Daoy (cell line): Measurements from ENCODE around the gene ZNF319. TPM values are rescaled to one million over a fixed set of nuclear protein-coding genes. Genes with fewer than 3 reads are reported as not detected.
A peak's percentile ranks its signal among the peaks of the same experiment; 100 is the strongest.

ENCODE experiments used
- DNase-seq: peaks from one replicate; pipeline ENCODE4 v3.0.0-alpha.2; 2015; ENCODE audit warnings: low read depth
- total RNA-seq: library from RNA; depleted of rRNA; stranded (reverse); fragments of >200 nt; shearing (Covaris generic); gene quantifications from 2 replicates; pipeline ENCODE4 v1.2.3, GENCODE V29; 2014; rRNA removed

ZNF319 gene
- total RNA-seq, 1 experiment from 2014 or later: 1.1 TPM

DNA sequence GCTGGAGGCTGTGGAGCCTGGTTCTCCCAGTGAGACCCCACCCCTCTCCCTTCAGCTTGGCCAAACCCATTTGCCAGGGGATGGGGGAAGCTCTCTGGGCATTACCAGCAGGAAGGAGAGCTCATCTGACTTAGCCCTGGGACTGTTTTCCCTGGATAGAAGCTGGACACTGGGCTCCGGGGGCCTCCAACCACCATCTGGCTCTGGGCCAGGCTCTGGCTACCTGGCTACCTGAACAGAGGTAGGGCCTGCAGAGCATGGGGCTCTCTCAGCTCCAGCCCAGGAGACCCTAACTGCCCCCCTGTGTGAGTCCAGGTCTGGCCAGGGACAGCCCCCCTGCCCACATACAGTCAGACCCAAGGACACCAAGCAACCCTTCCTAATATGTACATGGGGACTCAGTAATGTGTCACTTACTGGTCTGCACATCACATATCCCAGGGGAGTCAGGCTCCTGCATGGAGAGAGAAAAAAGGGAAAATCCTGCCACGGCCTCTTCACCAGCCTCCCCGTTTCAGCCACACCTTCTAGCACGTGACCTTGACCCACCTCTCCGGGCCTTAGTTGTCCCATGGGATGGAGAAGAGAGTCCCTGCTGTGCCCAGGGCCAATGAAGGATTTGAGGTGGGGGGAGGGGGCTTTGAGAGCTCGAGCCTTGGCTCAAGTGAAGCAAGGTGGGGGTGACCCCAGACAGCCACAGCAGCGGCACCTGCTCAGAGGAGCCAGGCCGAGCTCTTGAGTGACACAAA lies 43.4 kb downstream of the ZNF319 start:
- DNase-seq: no peak

- no peak for DNase-seq
These were observed 44.1 kb downstream of the ZNF319 start for GRCh38 chr16:57956270-57956808.

- peak; percentile 27 for DNase-seq
These were observed 44.8 kb downstream of the ZNF319 start for GRCh38 chr16:57955572-57956188.

- DNase-seq: no peak
These were observed 46.6 kb downstream of the ZNF319 start for GRCh38 chr16:57953857-57954256.

- no peak for DNase-seq
These were observed 47.6 kb downstream of the ZNF319 start for GRCh38 chr16:57952909-57953308.

GRCh38 chr16:57951204-57951960 lies 49.1 kb downstream of the ZNF319 start:
- DNase-seq: no peak

- peak; percentile 9 for DNase-seq
These were observed 50.1 kb downstream of the ZNF319 start for GRCh38 chr16:57950382-57950781.

- DNase-seq: no peak
These were observed 50.8 kb downstream of the ZNF319 start for GRCh38 chr16:57949595-57950238.

DNA sequence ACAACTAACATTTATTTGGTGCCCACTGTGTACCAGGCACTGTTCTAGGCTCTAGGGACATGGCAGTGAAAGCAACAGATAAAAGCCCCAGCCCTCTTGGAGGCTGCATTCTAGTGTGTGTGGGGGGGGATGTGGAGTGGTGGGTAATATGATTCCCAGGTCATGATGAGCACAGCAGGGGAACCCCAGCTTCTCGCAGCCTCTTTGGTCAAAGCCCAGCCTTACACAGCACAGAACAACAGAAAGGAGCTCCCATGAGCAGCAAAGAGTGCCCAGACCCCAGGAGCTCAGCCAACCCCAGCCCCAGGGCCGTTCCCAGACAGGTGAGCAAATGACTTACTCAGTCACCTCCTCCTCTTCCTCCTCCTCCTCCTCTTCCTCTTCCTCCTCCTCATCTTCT lies 51.5 kb downstream of the ZNF319 start:
- DNase-seq: no peak

- DNase-seq: no peak
These were observed 52.4 kb downstream of the ZNF319 start for GRCh38 chr16:57948027-57948426.

DNA sequence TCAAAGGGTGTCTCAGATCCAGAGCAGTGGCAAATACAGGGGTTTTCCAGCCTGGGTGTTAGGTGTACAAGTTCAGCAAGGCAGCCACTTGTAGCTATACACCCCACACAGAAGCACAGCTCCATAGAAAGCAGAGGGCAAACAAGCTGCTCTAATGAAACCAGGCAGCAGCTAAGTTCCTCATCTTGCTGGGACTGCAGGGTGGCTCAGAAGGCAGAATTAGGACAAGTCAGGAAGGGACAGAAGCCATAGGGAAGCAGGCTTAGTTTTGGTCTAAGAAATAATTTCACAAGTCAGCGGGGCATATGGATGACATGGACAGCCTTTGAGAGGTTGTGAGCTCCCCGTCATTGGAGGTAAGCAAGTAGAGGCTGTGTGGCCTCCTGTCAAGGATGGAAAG lies 53.2 kb downstream of the ZNF319 start:
- no peak for DNase-seq

GRCh38 chr16:57946181-57946801 lies 54.2 kb downstream of the ZNF319 start:
- no peak for DNase-seq

- DNase-seq: no peak
These were observed 54.7 kb downstream of the ZNF319 start for GRCh38 chr16:57945740-57946138.

DNA sequence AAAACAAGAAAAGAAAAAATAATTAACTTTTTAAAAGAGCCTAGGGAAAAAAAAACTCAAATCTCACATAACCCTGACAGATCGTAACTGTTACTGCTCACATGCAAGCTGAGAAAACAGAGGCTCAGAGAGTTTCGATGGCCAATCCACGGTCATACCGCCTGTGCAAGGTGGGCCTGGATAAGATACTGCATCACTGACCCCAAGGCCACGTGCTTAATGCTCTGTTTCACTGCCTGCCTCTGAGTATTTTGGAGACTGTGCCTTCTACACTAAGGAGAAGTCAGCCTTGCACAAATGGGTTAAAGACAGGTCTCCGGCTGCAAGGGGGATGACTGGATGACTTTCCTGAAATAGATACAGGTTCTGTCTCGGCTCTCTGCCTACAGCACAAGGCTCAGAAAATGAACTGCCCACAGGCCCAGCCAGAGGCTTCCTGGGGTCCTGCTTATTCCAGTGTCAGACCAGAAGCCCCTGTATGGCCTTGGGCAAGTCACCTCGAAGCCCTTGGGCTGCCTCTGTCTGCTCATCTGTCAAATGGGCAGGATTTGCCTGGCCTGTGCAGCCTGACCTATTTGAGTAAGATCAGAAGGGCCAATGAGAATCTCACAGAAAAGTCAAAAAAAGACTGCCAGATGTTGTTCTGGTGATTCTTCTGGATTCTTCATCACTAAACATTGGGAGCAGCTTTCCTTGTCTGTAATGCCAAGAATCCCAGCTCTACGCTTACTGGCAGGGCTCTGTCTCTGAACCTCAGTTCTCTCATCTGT lies 55.3 kb downstream of the ZNF319 start:
- no peak for DNase-seq

Other genes with a start within 250 kb of the ZNF319 start
- gene KIFC3, start 198.2 kb downstream of the ZNF319 start, total RNA-seq: 40.9 and 53.9 TPM in 2 replicates
- gene CNGB1, start 29.5 kb downstream of the ZNF319 start, total RNA-seq: under 0.01 TPM in 1 of 2 replicates, not detected in the other
- 6.1 and 15.4 TPM in 2 replicates for gene USB1, start 735 bp upstream of the ZNF319 start, total RNA-seq
- 1.5 and 3.4 TPM in 2 replicates for gene MMP15, start 25.1 kb upstream of the ZNF319 start, total RNA-seq
- 51.2 and 78.6 TPM in 2 replicates for gene CFAP20, start 128.7 kb upstream of the ZNF319 start, total RNA-seq
- 16.1 and 17.8 TPM in 2 replicates for gene CSNK2A2, start 197.4 kb upstream of the ZNF319 start, total RNA-seq